Suppressor macrophage treated with lipopolysaccharide for 1 hour (primary cell): ENCODE measurements around the gene DNAJC8.

Experiments
- DNase-seq, 3 donors: peaks; one replicate each; pipeline ENCODE4 v3.0.0-alpha.2; 2020 to 2022

The DNAJC8 gene

DNA sequence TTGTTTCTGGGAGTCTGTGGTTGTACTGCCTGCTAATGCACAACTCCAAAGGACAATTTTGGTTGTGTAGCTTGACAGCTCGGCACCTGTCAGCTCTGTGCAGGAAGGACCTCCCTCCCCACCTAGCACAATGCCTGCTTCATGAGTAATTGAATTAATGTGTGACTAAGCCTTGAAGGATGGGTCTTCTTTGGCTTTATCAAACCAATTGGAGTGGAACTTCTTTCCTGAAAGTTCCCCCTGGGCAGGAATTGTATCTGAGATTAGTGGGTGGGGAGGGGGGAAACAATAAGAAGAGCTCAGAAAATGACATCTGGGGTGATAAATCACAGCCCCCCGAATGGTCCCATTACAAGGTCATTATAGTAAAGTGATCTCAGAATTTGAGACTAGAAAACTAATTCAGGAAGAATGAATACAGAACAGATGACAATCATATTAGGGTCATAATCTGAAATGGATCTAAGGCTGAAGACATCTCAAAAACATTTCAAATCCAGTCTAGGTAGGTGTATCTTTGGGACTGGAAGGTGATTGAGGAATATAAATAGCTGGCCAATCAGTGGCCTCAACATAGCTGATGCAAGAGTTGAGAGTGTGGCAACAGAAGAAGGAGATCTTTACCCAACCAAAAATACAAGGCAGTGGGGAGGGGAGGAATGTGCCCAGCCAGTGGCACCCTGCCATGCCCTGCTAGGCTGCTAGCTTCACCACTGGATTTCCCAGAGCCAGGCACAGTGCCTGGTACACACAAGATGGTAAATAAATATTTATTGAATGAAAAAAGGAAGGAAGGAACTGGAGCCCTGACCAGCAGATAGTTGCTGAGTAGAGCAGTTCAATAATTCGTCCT lies 16.4 kb upstream of the DNAJC8 start:
- peak in 2 of 3 donors; percentile 44 to 51 for DNase-seq

DNA sequence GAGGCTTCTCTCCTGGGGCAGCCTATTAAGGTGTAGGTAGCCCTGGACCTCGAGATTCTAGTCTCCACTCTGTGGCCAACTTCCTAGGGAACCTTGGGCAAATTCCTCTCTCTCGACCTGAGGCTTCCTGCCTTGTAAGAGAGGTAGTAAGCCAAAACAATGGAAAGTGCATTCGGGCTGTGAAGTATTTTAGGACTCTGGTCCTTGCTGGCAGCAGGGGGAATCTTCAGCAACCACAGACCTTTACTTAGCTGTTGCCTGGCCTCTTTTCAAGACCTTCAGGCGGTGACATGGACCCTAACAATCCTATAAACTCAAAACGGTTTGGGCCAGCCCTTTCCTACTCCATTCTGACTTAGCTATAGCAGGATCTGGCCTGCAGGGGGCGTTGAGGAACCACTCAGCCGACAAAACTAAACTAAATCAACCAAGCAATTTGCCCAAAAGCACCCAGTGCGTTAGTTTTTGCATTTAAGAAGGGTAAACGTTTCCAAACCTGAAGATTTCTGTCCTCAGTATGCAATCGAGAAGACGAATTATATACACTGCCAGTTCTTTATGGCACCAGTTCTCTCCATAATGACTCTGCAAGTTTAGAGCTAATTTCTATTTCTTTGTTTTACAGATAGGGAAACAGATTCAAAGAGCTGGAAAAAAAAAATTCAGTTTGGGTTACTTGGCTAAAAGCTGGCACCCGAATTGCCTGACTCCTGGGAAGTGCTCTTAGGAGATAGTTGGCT lies 15.6 kb upstream of the DNAJC8 start:
- DNase-seq: peak; percentile 83 to 87 (median 84)

DNA sequence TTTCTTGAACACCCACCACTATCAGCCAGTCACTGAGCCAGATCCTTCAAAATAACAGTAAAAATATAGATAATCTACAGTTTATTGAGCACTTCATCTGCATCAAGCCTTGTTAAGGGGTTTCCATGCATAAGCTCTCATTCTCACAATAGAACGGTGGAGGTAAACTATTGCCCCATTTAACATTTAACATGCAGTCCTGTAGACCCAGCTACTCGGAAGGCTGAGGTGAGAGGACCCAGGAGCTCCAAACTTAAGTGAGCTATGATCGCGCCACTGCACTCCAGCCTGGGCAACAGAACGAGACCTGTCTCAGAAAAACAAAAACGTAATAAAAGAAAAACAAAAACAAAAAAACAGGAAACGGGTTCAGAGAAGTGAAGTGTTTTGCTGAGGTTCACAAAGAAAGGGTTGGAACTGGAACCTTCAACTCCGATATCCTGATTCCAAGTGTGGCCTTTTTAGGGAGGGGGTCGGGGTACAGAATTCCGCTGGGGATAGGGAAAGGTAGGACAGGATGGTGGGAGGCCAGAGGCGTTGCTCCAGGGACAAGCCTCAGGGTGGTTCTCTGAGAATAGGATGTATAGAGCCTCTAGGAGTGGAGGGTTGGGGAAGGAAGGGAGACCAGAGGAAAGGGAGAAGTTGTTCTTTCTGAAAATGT lies 14.9 kb upstream of the DNAJC8 start:
- no peak for DNase-seq

- DNase-seq: no peak
Observed at GRCh38 chr1:28246427-28246832, 13.6 kb upstream of the DNAJC8 start.

GRCh38 chr1:28244549-28245251 lies 11.9 kb upstream of the DNAJC8 start:
- DNase-seq: no peak

DNA sequence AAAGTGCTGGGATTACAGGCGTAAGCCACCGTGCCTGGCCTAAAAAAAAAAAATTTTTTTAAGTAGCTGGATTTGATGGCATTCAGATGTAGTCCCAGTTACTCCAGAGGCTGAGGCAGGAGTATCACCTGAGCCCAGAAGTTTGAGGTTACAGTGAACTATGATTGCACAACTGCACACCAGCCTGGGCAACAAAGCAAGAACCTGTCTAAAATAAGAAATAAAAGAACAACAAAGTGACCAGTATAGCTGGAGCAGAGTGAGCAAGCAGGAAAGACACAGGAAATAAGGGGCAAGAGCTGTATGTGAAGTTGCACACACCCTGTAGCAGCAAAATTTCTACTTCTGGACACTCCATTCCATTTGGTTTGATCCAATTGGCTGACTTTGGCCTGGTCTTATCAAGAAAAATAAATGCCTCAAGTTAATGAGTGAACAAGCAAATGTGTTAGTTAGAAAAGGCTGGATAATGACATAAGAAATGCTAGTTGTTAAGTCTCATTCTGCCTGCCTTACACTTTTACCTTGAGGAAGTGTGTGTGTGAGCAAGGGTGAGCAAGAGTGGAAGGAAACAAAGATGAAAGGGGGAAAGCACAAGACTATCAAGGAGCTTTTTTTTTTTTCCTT lies 11.0 kb upstream of the DNAJC8 start:
- DNase-seq: no peak

- DNase-seq: no peak
Observed at GRCh38 chr1:28241638-28242241, 8.9 kb upstream of the DNAJC8 start.

GRCh38 chr1:28240024-28240423 lies 7.2 kb upstream of the DNAJC8 start:
- DNase-seq: no peak

GRCh38 chr1:28239004-28239403 lies 6.2 kb upstream of the DNAJC8 start:
- no peak for DNase-seq

DNA sequence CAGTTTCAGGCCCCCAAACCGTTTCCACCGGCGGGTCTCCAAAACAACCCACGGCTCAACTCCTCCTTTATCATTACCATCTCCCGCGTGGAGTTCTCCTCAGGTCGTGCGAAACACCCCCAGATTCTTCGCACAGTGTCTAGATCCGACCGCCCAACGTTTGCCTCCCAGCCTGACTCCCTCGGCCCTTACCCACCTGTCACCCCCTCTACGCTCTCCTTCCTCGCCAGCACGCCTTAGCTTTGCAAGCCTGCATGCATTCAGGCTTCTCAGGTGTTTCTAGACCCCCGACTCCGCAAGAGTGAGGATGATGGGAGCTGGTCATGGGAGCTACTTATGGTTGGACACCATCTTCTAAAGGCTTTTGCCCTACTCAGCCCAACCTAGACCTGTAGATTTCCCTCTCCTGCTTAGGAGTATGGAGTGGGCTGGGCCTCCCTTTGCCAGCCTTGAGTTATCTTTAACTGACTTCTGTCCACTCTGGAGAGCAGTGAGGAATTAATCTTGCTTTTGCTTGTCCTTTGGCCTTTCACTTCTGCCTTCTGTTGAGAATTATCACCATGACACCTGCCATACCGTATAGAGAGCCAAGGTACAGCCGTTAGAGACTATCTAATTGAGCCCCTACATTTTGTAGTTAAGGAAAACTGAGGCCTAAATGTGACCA lies 4.0 kb upstream of the DNAJC8 start:
- no peak for DNase-seq

- peak; percentile 97 to 99 (median 98) for DNase-seq
Observed at GRCh38 chr1:28235755-28236655, 3.2 kb upstream of the DNAJC8 start, which contains the start of gene ATP5IF1. ATP5IF1 (plus strand) TSS chr1:28236124; CDS start chr1:28236184, 60 bp downstream.

- DNase-seq: no peak
Observed at GRCh38 chr1:28233264-28233606, 406 bp upstream of the DNAJC8 start.

- DNase-seq: no peak
Observed at GRCh38 chr1:28229996-28230395, 2.8 kb downstream of the DNAJC8 start.

- no peak for DNase-seq
Observed at GRCh38 chr1:28229089-28229488, 3.7 kb downstream of the DNAJC8 start.

GRCh38 chr1:28213315-28213714 lies 19.5 kb downstream of the DNAJC8 start:
- DNase-seq: no peak

- DNase-seq: no peak
Observed at GRCh38 chr1:28209700-28210099, 23.1 kb downstream of the DNAJC8 start.

GRCh38 chr1:28208818-28209441 lies 23.9 kb downstream of the DNAJC8 start:
- DNase-seq: peak; percentile 81 to 83 (median 83)

- no peak for DNase-seq
Observed at GRCh38 chr1:28205243-28205642, 27.6 kb downstream of the DNAJC8 start.

- no peak for DNase-seq
Observed at GRCh38 chr1:28200234-28200873, 32.5 kb downstream of the DNAJC8 start.
